Stimulated activated CD8-positive, alpha-beta memory T cell treated with anti-CD3 and anti-CD28 coated beads, Interleukin-2, amount 100 ng/mL, for 48 hours (primary cell): ENCODE measurements around the gene KCTD13.
"Not testable (repeated sequence)": the region's sequence is repeated elsewhere in the genome, so short reads cannot be mapped to it uniquely, and the experiment has no call there.

ENCODE experiments used
- DNase-seq, 2 donors: peaks; one replicate each; pipeline ENCODE4 v3.0.0-alpha.2; 2020; ENCODE audit warnings: low read depth in 2 of 2

Gene KCTD13

DNA sequence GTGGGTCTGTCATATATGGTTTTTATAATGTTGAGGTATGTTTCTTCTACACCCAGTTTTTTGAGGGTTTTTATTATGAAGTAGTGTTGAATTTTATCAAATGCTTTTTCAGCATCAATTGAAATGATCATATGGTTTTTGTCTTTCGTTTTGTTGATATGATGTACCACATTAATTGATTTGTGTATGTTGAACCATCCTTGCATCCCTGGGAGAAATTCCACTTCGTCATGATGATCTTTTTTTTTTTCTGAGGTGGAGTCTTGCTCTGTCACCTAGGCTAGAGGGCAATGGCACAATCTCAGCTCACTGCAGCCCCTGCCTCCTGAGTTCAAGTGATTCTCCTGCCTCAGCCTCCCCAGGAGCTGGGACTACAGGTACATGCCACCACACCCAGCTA is 21.9 kb upstream of the KCTD13 start:
- DNase-seq = no peak

DNA sequence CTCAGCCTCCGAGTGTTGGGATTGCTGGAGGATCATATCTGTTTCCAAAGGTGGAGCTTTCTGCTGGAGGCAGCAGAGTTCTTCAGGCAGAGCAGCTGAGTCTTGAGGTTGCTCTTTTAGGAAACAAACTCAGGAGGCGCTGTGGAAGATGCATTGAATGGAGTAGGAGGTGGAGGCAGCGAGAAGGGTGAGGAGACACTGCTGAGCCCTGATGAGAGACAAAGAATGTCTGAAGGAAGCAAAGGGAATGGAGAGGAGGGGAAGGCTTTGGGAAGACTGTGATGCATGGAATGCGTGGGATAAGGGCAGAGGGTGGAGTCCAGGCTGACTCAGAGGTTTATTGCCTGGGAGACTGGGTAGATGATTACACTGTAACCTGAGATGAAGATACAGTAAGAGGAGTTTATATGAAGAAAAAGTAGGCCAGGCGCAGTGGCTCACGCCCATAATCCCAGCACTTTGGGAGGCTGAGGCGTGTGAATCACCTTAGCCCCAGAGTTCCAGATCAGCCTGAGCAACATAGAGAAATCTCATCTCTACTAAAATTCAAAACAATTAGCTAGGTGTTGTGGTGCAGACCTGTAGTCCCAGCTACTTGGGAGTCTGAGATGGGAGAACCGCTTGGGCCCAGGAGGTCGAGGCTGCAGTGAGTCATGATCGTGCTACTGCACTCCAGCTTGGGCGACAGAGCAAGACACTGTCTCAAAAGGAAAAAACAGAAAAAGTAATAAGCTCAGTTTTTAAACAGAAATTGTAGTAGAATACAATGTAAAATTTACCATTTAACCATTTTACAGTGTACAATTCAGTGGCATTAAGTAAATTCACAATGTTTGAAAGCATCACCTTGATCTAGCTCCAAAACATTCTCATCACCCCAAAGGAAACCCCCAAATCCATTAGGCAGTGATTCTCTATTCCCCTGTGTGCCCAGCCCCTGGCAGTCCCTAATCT is 18.1 kb upstream of the KCTD13 start:
- no peak for DNase-seq

DNA sequence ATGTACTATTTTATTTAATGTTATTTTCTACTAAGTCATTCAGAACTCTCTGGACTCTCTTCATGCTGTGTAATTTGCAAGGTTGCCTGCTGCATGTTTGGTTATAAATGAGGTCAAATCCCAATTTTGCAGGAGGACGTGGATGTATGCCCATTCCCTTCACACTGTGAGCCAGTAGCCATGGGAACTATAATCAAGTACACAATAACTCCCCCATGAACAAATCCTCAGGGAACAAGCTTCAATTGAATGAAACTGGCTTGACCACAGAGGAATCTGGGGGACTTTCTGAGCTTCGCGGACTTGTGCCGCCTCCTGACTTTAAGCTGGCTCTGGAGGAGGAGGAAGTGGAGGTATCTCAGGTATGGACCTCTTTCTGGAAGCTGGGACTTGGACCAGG is 14.6 kb upstream of the KCTD13 start:
- DNase-seq = no peak

DNA sequence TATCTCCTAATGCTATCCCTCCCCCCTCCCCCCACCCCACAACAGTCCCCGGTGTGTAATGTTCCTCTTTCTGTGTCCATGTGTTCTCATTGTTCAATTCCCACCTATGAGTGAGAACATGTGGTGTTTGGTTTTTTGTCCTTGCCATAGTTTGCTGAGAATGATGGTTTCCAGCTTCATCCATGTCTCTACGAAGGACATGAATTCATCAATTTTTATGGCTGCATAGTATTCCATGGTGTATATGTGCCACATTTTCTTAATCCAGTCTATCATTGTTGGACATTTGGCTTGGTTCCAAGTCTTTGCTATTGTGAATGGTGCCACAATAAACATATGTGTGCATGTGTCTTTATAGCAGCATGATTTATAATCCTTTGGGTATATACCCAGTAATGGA is 5.7 kb upstream of the KCTD13 start:
- not testable (repeated sequence) for DNase-seq

DNA sequence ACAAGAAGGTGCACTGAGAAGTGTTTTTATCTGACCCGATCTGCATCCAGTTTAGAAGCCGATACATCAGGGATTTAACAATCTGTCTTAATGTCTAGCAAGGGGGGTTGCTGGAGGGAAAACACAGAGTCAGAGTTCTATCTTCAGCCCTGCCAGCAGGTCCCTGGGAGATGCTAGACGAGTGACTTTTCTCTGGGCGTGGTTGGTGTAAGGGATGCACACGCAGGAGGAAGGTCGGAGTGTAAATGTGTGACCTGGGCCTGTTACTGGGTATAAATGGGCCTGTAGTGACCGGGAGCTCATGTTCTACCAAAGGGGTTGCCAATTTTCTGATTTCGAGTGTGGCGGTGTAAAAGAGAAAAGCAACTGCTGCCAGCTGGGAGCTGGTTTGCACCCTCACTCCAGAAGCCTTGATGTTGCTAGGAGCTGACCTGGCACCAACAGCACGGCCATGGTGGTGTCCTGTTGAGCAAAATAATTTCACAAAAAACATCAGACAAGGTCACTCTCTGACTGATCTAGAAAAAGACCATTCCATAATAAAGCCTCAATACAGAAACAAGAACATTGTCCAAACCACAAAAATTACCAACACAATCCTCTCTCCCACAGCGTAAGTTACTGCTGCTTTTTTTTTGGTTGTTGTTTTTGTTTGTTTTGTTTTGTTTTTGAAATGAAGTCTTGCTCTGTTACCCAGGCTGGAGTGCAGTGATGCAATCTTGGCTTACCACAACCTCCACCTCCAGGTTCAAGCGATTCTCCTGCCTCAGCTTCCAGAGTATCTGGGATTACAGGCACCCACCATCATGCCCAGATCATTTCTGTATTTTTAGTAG is 1.3 kb upstream of the KCTD13 start:
- no peak for DNase-seq

DNA sequence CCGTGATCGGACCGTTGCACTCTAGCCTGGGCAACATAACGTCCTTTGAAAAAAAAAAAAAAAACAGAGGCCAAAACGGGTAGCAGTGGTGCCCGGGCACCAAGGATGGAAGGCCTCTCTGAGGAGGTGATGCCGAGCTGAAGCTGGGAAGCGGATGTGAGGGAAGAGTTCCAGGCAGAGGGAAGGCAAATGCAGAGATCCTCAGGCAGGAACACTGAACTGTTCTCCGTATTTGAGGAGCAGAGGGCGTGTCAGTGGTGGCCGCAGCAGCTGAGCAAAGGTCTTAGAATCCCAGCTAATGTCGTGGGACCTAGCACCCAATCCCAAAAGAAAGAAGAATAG is 656 bp upstream of the KCTD13 start:
- DNase-seq = no peak

DNA sequence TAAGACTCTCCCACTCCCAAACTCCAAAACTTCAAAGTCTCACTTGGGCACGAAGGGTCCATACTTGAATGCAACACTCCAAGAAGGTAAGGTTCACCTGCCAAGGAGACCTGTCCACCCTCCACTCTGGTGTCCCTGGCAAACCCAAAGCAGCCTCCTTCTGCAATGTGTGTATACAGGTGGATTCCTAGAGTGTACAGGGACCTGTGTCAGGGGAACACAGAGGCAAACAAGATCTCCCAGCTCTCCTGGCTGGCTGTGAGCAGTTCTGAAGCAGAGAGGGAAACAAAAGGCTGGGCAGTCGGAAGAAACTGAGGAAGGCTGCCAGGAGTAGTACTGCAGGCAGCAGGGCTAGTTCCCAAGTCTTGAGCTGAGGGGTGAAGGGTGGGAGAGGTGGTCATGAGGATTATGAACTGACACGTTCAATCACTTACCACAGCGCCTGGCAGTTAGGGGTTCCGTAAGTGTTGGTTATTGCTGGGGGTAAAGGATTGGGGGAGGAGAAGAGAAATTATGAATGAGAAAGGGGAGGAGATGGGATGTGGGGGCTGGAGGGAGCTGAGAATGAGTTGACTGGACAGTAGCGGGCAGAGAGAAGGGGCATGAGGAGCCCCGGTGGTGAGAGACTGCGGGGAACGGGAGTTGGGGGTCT is 795 bp downstream of the KCTD13 start:
- no peak for DNase-seq

DNA sequence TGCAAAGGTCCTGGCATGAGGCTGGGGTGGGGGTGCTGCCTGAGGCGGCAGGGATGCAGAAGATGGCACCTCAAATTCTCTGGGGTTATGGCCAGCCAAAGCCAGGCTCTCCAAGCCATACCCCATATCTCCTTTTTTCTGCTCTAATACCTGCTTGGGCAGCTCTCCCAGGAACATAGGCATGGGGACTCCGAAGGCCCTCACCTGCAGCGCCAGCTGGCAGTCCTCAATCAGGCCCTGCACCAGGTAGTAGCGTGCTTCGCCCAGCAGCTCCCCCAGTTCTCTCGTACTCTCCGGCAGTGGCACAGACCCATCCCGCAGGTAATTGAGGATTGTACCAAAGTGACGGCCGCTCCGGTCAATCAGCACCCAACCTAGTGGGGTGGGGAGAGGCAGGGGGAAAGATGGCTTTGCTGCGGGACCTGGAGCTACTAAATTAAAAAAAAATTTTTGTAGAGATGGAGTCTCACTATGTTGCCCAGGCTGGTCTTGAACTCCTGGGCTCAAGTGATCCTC is 3.0 kb downstream of the KCTD13 start:
- DNase-seq = no peak

DNA sequence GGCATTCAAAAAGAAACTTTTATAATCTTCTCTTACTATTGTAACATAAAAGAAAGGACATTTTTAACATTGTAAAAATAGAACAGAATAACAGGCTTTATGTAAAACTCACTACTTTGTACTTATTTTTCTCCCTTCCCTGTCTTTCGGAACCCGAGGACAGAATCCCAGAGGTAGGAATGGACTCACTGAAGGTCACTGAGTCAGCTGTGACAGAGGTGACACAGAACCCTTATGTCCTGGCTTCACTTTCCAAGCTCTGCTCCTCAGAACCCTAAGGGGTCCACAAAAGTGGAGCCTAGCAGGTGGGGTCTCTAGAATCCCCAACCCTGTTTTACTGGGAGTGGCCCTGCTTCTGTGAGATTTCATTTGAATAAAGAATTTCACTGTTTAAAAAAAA is 3.7 kb downstream of the KCTD13 start:
- no peak for DNase-seq

DNA sequence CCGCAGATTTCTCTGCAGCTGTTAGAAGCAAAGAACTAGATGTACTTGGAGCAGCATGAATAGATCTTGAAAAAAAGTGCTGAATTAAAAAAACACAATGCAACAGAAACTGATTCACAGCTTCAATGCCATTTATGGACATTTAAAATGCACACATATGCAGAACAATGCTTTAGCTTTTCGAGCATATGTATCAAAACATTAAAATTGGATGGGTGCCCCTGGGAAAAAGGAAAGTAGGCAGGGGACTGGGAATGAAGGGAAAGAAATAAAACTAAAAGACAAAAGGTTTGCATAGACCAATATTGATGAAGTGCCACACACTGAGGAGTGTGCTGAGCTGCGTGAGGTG is 5.0 kb downstream of the KCTD13 start:
- no peak for DNase-seq

DNA sequence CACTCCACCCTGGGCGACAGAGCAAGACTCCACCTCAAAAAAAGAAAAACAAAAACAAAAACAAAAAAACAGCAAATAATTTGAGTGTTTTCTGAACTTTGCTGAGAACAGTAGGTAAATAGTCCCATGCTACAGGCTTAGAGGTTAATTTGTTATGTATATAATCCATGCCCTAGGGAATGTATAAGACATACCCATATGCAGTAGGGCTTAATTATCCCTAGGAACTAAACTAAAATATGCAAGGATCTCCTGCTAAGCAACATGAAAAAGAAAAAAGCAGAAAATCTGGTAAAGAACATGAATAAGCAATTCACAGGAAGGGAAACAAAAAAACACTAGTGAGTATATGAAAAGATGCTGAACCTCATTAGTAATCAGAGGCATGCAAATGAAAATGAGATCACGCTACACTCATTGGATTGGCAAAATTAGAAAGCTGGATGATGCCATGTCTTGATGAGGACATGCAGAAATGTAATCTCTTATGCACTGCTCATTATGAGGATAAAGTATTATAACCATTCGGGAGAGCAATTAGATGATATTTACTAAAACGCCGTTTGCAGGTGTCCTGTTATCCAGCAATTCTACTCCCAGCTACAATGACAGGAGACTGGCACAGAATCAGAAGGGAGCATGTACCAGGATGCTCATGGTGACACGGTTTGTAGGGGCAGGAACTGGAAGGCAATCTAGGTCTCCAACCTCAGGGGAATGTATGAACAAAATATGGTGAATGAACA is 5.6 kb downstream of the KCTD13 start:
- DNase-seq = no peak

DNA sequence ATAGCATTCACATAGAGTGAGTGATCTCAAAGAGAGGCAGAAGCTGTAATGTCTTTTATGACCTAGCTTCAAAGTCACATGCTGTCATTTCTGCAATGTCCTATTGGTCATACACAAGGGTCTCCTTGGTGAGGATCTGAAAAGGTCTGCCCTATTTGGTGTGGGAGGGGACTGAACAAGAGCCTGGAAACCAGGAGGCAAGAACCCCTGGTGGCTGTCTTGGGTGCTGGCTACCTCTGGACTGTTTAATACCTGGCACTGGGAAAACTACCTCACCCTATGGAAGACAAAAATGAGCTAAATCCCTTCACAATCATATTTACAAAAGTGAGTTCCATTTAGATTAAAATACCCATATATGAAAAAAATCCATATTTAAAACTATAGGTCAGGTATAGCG is 9.0 kb downstream of the KCTD13 start:
- DNase-seq = no peak

DNA sequence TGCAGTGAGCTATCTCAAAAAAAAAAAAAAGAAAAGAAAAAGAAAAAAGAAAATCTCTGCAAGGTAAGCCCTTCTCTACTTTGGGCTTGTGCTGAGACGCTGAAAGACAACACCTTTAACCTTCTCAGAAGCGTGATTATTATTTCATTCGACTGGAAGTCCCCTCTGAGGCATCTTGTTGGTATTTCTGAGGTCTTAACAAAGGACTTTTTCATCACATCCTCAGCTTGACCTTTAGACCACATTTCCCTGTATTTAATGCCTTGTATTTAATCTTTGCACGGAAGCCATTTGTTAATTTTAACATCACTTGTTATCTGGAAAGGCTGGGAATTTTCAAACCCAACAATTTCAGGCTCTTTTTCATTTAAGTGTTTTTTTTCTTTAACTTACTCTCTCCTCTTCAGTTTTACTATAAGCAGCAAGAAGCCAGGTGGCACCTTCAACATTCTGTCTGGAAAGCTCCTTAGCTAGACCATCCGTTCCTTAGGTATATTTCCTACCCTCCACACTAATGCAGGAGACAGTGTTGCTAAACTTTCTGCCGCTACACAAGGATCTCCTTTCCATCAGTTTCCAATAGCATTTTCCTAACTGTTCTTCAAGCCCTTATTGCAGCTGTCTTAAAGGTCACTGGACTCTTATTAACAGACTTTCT is 10.3 kb downstream of the KCTD13 start:
- no peak for DNase-seq

DNA sequence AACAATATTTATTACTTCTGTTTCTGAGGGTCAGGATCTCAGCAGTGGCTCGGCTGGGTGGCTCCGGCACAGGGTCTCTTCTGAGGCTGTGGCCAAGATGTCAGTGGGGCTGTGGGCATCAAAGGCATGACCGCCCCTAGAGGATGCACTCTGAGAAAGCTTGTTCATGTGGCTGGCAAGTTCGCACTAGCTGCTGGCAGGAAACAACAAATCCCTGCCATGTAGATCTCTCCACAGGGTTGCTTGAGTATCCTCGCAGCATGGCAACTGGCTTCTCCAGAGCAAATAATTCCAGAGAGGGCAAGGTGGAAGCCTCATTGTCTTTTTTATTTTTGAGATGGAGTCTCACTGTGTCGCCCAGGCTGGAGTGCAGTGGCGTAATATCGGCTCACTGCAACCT is 12.5 kb downstream of the KCTD13 start:
- no peak for DNase-seq

DNA sequence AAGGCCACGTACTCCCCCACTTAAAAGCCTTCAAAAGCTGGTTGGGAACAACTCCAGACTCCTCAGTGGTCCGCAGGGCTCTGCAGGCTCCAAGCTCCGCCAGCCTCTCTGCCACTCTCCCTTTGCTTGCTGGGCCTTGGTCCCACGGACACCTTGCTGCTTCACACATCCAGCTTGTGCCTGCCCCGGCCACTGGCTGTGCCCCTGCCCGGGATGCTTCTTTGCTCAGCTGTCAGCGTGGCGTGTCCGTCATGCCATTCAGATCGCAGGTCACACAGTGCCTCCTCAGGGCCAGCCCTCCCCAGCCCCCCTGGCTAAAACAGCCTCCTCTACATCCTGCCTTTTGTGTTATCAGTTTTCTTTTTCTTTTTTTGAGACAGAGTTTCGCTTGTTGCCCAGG is 13.9 kb downstream of the KCTD13 start:
- no peak for DNase-seq

DNA sequence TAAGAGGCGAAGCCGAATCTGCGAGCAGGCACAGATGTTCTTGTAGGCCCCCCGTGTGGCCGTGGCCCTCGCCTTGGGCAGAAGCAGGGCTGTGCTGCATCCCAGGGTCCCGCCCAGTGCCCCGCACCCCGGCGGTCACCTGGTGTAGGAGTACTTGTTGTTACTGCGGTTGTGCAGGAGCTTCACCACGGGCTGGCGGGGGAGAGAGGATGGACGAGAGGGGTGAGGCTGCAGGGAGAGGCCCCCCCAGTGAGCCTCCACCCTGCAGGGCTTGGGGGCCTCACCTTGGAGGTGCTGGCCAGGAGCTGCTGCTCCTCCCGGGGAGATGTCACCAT is 14.4 kb downstream of the KCTD13 start:
- DNase-seq = no peak

DNA sequence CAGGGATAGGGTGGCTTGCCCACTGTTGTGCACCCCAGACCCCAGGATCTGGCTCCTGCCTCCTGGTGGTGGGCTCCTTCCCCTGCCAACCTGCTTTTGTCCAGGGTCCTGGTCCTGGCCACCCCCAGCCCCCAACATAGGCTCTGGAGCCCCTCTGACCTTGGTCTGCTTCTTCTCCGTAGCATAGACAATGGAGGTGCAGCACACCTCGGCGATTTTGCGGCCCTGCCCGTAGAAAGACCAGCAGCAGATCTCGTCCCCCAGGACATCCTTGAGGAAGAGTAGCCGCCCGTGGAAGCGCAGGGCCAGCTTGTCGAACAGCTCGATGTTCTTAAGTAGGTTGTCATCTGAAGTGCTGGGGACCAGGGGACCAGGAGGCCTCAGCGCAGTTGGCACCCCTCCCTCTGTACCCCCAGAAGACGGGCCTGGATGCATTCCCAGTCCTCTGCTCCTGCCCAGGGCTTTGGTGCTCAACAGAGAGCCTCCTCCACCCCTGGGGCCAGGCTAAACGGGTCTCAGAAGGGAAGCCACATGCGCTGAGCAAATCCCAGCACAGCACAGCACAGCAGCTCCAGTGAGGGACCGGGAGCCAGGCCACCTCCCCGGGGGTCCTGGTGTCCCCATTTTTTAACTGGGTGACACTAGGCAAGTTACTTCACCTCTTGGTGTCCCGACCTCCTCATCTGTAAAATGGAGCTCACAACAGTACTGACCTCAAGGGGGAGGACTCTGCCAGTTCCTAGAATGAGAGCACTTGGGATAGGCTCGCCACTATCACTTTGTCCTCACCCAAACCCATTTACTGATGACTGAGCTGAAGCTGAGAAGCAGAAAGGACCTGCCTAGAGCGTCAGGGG is 15.0 kb downstream of the KCTD13 start:
- DNase-seq = no peak

DNA sequence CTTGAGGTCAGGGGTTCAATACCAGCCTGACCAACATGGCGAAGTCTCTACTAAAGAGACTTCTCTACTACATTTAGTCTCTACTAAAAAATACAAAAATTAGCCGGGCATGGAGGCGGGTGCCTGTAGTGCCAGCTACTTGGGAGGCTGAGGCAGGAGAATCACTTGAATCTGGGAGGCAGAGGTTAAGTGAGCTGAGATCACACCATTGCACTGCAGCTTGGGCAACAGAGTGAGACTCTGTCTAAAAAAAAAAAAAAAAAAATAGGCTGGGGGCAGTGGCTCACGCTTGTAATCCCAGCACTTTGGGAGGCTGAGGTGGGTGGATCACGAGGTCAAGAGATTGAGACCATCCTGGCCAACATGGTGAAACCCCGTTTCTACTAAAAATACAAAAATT is 16.2 kb downstream of the KCTD13 start:
- DNase-seq = not testable (repeated sequence)

DNA sequence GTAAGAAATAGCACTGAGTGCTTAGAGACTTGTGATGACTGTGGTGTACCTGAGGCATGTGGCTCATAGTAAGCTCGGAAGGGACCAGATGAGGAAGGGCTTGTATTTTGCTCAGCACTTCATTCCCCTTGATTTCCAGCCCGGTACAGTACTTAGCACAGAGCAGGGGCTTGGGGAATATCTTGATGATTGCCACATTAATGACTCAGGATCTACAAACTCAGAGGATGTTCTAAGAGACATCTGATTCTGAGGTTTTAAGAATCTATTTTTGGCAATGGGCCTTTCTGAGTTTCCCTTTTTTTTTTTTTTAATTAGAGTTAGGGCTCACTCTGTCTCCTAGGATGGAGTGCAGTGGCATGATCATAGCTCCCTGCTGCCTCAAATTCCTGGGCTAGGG is 16.6 kb downstream of the KCTD13 start:
- no peak for DNase-seq

DNA sequence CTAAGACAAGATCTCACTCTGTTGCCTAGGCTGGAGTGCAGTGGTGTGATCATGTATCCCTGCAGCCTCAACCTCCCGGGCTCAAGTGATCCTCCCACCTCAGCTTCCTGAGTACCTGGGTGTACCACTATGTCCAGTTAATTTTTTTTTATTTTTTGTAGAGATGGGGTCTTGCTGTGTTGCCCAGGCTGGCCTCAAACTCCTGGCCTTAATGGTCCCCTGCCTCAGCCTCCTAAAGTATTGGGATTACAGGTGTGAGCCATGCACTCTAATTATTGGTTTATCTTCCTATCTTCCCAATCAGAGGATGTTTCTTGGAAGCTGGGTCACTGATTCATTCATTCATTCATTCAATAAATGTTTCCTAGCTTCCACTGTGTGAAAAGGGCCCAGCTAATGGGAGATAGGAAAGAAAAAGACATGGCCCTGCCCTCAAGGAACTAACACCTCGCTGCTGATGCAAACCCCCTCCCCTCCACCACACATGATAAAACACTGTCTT is 17.3 kb downstream of the KCTD13 start:
- DNase-seq = no peak
